Heart right ventricle (tissue), 16 donors: ENCODE data around the gene CEP135. TPM values are rescaled to one million over a fixed set of nuclear protein-coding genes. Genes with fewer than 3 reads are reported as not detected.

ENCODE experiments used
- ATAC-seq, 8 donors: fragments of 200-7000 bp; cut with Tn5 transposase; one replicate each; pipeline ENCODE4 v1.9.1; 2020; ENCODE audit warnings: mild to moderate bottlenecking in 8 of 8, moderate library complexity in 8 of 8, moderate number of reproducible peaks in 1 of 8
- DNase-seq, 2 donors: peaks; one replicate each; pipeline ENCODE4 v3.0.0-alpha.2; 2020
- H3K27ac ChIP-seq, 10 donors: fragments of 200-600 bp; sonication (generic) in 2 of 10; one replicate each; pipeline versions ENCODE4 v1.5.0 to v1.8.0; 2020 to 2022; ENCODE audit warnings: mild to moderate bottlenecking in 3 of 10
- H3K27me3 ChIP-seq, 7 donors: fragments of 200-600 bp; one replicate each; pipeline ENCODE4 v1.8.0; 2021 to 2022; ENCODE audit warnings: mild to moderate bottlenecking in 2 of 7
- H3K36me3 ChIP-seq, 9 donors: fragments of 200-600 bp; sonication (generic) in 1 of 9; one replicate each; pipeline versions ENCODE4 v1.5.0 to v1.8.0; 2020 to 2022; ENCODE audit warnings: mild to moderate bottlenecking in 2 of 9
- H3K4me1 ChIP-seq, 9 donors: fragments of 200-600 bp; sonication (generic) in 1 of 9; one replicate each; pipeline versions ENCODE4 v1.5.0 to v1.8.0; 2020 to 2022; ENCODE audit warnings: mild to moderate bottlenecking in 4 of 9
- H3K4me3 ChIP-seq, 10 donors: fragments of 200-600 bp; sonication (generic) in 2 of 10; one replicate each; pipeline versions ENCODE4 v1.5.0 to v1.8.0; 2020 to 2022; ENCODE audit warnings: mild to moderate bottlenecking in 7 of 10, moderate library complexity in 2 of 10
- H3K9me3 ChIP-seq, 11 donors: fragments of 200-600 bp in 10 of 11; sonication (generic) in 2 of 11; one replicate each; pipeline versions ENCODE4 v1.5.0 to v1.8.0; 2013 to 2022; ENCODE audit warnings: mild to moderate bottlenecking in 2 of 11, control low read depth in 1 of 11, moderate library complexity in 1 of 11
- WGBS, 2 donors: extraction: QIAGEN DNeasy Blood & Tissue Kit; methylation state at CpG; one replicate each; pipeline ENCODE4 v1.1.7; 2013; ENCODE audit warnings: inconsistent platforms in 1 of 2; 5-methylcytosine and 5-hydroxymethylcytosine counted together
- intact Hi-C, 10 donors: fragments of 100-400 bp; cut with DNase I; formaldehyde crosslinking; loops; one replicate each; pipeline versions ENCODE4 v1.11.1 to v1.14.2; 2022
- polyA plus RNA-seq, 2 donors: library from polyadenylated mRNA; stranded (reverse); fragments of 200-250 nt; gene quantifications; one replicate each; pipeline ENCODE4 v1.2.3, GENCODE V29; 2013
- total RNA-seq, 10 donors: library from RNA; stranded (reverse); fragmentation: NEBNext Ultra II Directional in 3 of 10; extraction: Animal tissue kit (Norgen Biotek cat#: 25700) in 3 of 10; gene quantifications; one replicate each; pipeline versions ENCODE4 v1.2.1 to v1.2.4, GENCODE V29; 2021 to 2023
- TF ChIP-seq, protein P1 (sequence below), 9 donors: fragments of 200-600 bp; sonication (generic) in 2 of 9; IDR thresholded peaks; one replicate each; pipeline versions ENCODE4 v1.5.0 to v1.8.0; 2021 to 2022; ENCODE audit warnings: antibody characterized with exemption in 9 of 9, mild to moderate bottlenecking in 5 of 9, moderate library complexity in 1 of 9
- donor health status: Arrhythmogenic right ventricular cardiomyopathy.
- donor health status: ischemic (EF 13 %, LVEDD 7.1; RV severe dilation, severe dysfunction).
- donor health status: healthy with polysubstance abuse.
- donor health status: DM: no; HTN: yes; CAD: no.
- donor health status: DM: no; HTN: no; CAD: no.
- donor health status: ischemic (EF 25% LVEDD 6.9; RV normal size, moderate dysfunction).
- donor health status: ischemic (EF 25% LVEDD 5.7; RV mildly dilated, moderate dysfunction).
- donor health status: healthy.
- donor health status: DM: yes; HTN: yes; CAD: no.
- donor health status: Ischemic cardiomyopathy.
- donor health status: ischemic (EF 35%, LVEDD 5.7; RV mildly dilated, moderate dysfunction).
- donor health status: nonischemic (EF 11% LVEDD 7.7; RV severe dilation, severe dysfunction).
- donor health status: DM: yes; HTN: yes; CAD: no.
- donor health status: PGD.
- donor health status: ischemic (EF 29% LVEDD 5.4; RV normal size, mild dysfunction).
- donor health status: nonischemic (EF 23%, LVEDD 6.1; RV moderate dilation, normal function).

Gene CEP135
- total and polyA plus RNA-seq, 12 donors = 0.90 to 4.0 (median 2.4) TPM

DNA sequence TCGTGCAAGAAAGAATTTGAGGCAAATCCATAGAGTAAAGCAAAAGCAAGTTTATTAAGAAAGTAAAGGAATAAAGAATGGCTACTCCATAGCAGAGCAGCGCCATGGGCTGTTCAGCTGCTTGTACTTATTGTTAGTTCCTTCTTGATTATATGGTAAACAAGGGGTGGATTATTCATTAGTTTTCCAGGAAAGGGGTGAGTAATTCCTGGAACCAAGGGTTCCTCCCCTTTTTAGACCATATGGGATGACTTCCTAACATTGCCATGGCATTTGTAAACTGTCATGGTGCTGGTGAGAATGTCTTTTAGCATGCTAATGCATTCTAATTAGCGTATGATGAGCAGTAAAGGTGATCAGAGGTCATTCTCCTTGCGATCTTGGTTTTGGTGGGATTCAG, 23.5 kb upstream of the CEP135 start:
- Histone ChIP-seq H3K36me3 (no peaks in the 10 kb centered on the region), H3K27me3 (no peaks in the 10 kb centered on the region), H3K4me1 (peaks cover 0 to 8% (median 0%) of the 10 kb centered on the region in 9 donors), H3K9me3 (peaks cover 0 to 14% (median 0%) of the 10 kb centered on the region in 11 donors), H3K4me3 (no peak overlapping the region), H3K27ac (no peak overlapping the region)
- 78 to 89% methylated on average over 4 of the region's 4 CpGs for WGBS, 2 donors
- TF ChIP-seq, protein P1, sequence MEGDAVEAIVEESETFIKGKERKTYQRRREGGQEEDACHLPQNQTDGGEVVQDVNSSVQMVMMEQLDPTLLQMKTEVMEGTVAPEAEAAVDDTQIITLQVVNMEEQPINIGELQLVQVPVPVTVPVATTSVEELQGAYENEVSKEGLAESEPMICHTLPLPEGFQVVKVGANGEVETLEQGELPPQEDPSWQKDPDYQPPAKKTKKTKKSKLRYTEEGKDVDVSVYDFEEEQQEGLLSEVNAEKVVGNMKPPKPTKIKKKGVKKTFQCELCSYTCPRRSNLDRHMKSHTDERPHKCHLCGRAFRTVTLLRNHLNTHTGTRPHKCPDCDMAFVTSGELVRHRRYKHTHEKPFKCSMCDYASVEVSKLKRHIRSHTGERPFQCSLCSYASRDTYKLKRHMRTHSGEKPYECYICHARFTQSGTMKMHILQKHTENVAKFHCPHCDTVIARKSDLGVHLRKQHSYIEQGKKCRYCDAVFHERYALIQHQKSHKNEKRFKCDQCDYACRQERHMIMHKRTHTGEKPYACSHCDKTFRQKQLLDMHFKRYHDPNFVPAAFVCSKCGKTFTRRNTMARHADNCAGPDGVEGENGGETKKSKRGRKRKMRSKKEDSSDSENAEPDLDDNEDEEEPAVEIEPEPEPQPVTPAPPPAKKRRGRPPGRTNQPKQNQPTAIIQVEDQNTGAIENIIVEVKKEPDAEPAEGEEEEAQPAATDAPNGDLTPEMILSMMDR (IDR thresholded peaks at IDR 0.05) = no peak
- DNase-seq (no peak), ATAC-seq (no peak)
- intact Hi-C loops = no loop called here

DNA sequence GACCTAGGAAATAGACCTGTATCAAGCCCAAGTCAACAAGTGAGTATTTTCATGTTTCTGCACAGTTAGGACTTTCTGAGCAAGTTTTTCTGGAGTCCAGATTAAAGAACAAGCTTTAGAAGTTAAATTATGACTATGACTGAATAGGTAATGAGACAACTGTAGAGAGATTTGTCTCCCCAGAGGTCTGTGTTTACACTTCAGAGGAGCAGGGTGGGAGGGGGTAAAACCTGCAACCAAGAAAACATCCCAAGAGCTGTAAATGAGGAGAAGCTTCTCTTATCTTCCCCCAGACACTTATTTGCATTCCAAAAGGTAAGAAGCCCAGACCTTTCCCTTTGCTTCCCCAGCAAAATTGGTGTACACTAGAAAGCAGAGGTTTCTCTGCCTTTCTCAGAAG, 22.1 kb upstream of the CEP135 start:
- DNase-seq = no peak

DNA sequence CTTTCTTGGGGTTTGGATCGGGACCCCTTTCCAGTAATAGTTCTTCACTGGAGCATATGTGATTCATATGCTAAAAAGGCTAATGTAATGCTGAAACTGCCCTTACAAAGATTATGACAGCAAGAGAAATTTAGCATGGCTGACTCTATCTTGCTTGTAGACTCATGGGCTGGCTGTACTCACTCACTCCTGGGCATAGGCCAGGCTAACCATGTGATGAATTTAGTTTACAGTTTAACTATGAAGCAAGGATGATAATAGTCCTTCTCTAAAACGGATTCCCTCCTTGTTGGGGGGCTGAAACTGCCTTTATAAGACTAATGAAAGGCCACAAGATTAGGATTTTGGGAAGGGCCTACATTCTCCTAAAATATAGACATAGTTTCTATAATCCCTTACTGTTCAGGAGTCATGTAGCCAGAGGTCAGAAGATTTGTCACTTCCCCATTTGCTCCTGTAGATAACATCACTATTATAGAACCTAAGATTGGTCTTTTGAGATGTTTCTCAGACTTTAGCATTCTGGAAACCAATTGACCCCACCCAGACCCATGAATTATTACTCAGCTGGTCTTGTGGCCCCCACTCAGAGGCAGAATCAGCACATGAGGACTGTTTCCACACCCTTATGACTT, 20.8 kb upstream of the CEP135 start:
- Histone ChIP-seq H3K27ac (no peak overlapping the region), H3K36me3 (no peaks in the 10 kb centered on the region), H3K4me3 (no peak overlapping the region), H3K27me3 (no peaks in the 10 kb centered on the region), H3K9me3 (peaks cover 0 to 31% (median 3%) of the 10 kb centered on the region in 11 donors), H3K4me1 (peaks cover 0 to 8% (median 0%) of the 10 kb centered on the region in 9 donors)
- WGBS, 2 donors = 90 to 93% methylated on average over 2 of the region's 2 CpGs
- no peak for DNase-seq
- intact Hi-C loops = no loop called here
- TF ChIP-seq, protein P1 (IDR thresholded peaks at IDR 0.05) = no peak
- no peak for ATAC-seq

More for the DNA sequence above, 22.1 kb upstream of the CEP135 start:
- no peak overlapping the region for H3K4me3 ChIP-seq
- no peaks in the 10 kb centered on the region for H3K36me3 ChIP-seq
- H3K27ac ChIP-seq = no peak overlapping the region
- no peak for ATAC-seq
- TF ChIP-seq, protein P1 (IDR thresholded peaks at IDR 0.05) = no peak
- intact Hi-C loops = no loop called here
- peaks cover 0 to 19% (median 0%) of the 10 kb centered on the region in 11 donors for H3K9me3 ChIP-seq
- H3K4me1 ChIP-seq = peaks cover 0 to 8% (median 0%) of the 10 kb centered on the region in 9 donors
- H3K27me3 ChIP-seq = no peaks in the 10 kb centered on the region

DNA sequence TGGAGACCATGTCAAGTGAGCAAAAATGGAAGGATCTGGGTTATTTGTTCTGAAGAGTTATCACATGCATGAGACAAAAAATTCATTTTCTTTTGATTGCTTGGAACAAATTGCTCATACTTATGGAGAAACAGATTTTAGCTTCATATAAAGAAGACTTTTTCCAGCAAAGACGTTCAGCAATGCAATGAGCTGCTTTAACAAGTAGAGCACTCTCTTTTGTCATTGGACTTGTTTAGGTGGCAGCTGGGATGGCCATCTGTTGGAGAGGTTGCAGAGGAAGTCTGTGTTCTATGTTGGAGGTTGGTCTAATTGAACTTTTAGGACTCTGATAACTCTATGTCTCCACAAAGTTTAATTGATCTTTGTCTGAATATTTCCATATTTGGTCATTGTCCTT, 19.9 kb upstream of the CEP135 start:
- intact Hi-C loops = no loop called here
- Histone ChIP-seq H3K27ac (no peak overlapping the region), H3K4me3 (no peak overlapping the region), H3K9me3 (peaks cover 0 to 40% (median 3%) of the 10 kb centered on the region in 11 donors), H3K36me3 (no peaks in the 10 kb centered on the region), H3K27me3 (no peaks in the 10 kb centered on the region), H3K4me1 (peaks cover 0 to 8% (median 0%) of the 10 kb centered on the region in 9 donors)
- 65 to 70% methylated on average over 1 of the region's 1 CpG for WGBS, 2 donors
- no peak for DNase-seq
- TF ChIP-seq, protein P1 (IDR thresholded peaks at IDR 0.05) = no peak
- no peak for ATAC-seq
